Hepatocyte (in vitro differentiated cells): ENCODE data around the gene ALCAM. TPM values are rescaled to one million over a fixed set of nuclear protein-coding genes. Genes with fewer than 3 reads are reported as not detected.

Experiments used
- DNase-seq: peaks from one replicate; pipeline ENCODE4 v3.0.0-alpha.2; 2016; ENCODE audit warnings: low spot score
- H2AFZ ChIP-seq: fragments of 200-600 bp; sonication (generic); 2 replicates; pipeline ENCODE4 v1.6.0; 2016; ENCODE audit warnings: antibody characterized with exemption, mild to moderate bottlenecking
- H3K27ac ChIP-seq: fragments of 200-600 bp; sonication (generic); 2 replicates; pipeline ENCODE4 v1.5.1; 2016; ENCODE audit warnings: mild to moderate bottlenecking
- H3K27me3 ChIP-seq: fragments of 200-600 bp; sonication (generic); 2 replicates; pipeline ENCODE4 v1.6.1; 2016
- H3K36me3 ChIP-seq: fragments of 200-600 bp; sonication (generic); replicated peaks from 2 replicates; pipeline ENCODE4 v1.5.1; 2016; ENCODE audit warnings: low read depth; ENCODE audit not compliant: insufficient read depth
- H3K4me1 ChIP-seq: fragments of 200-600 bp; sonication (generic); 2 replicates; pipeline ENCODE4 v1.5.1; 2016; ENCODE audit warnings: mild to moderate bottlenecking, moderate library complexity; ENCODE audit not compliant: insufficient read depth
- H3K4me2 ChIP-seq: fragments of 200-600 bp; sonication (generic); 2 replicates; pipeline ENCODE4 v1.6.0; 2016
- H3K4me3 ChIP-seq: fragments of 200-600 bp; sonication (generic); 2 replicates; pipeline ENCODE4 v1.5.1; 2016; ENCODE audit warnings: mild to moderate bottlenecking
- H3K79me2 ChIP-seq: fragments of 200-600 bp; sonication (generic); 2 replicates; pipeline ENCODE4 v1.6.0; 2017; ENCODE audit warnings: mild to moderate bottlenecking
- H3K9me2 ChIP-seq: fragments of 200-600 bp; sonication (generic); replicated peaks from 2 replicates; pipeline ENCODE4 v1.6.0; 2017; ENCODE audit warnings: mild to moderate bottlenecking; ENCODE audit not compliant: insufficient read depth
- H3K9me3 ChIP-seq: fragments of 200-600 bp; sonication (generic); 2 replicates; pipeline ENCODE4 v1.5.1; 2016; ENCODE audit warnings: low read depth, mild to moderate bottlenecking
- H4K20me1 ChIP-seq: fragments of 200-600 bp; sonication (generic); 2 replicates; pipeline ENCODE4 v1.6.0; 2016; ENCODE audit warnings: mild to moderate bottlenecking; ENCODE audit not compliant: insufficient read depth, poor library complexity, severe bottlenecking
- EZH2 ChIP-seq: fragments of 200-600 bp; sonication (generic); IDR thresholded peaks from 2 replicates; pipeline ENCODE4 v1.6.1; 2016; ENCODE audit warnings: antibody characterized with exemption, mild to moderate bottlenecking, borderline replicate concordance
- EZH2phosphoT487 ChIP-seq: fragments of 200-600 bp; sonication (generic); IDR thresholded peaks from one replicate; pipeline ENCODE4 v1.6.1; 2018; ENCODE audit warnings: antibody characterized with exemption, mild to moderate bottlenecking, low read depth, moderate library complexity; ENCODE audit not compliant: unreplicated experiment, severe bottlenecking
- WGBS: methylation state at CpG from one replicate; pipeline ENCODE4 v1.1.6; 2016; ENCODE audit warnings: low lambda C conversion rate; ENCODE audit errors: missing lambda C conversion rate; 5-methylcytosine and 5-hydroxymethylcytosine counted together
- polyA plus RNA-seq: library from polyadenylated mRNA; unstranded; fragments of >200 nt; fragmentation: Nextera tagmentation; extraction: Ambion mirVana; gene quantifications from 2 replicates; pipeline ENCODE4 v1.2.1, GENCODE V29; 2016
- total RNA-seq: library from RNA; depleted of rRNA; stranded (reverse); fragments of >200 nt; gene quantifications from 2 replicates; pipeline ENCODE4 v1.2.3, GENCODE V29; 2014
- TF ChIP-seq, protein P1 (sequence below): fragments of 200-600 bp; sonication (generic); IDR thresholded peaks from 2 replicates; pipeline ENCODE4 v1.5.1; 2016; ENCODE audit warnings: antibody characterized with exemption, mild to moderate bottlenecking; ENCODE audit not compliant: poor library complexity

The ALCAM gene
- total and polyA plus RNA-seq, 2 experiments from 2014 or later, result 58.0 to 134 TPM

DNA sequence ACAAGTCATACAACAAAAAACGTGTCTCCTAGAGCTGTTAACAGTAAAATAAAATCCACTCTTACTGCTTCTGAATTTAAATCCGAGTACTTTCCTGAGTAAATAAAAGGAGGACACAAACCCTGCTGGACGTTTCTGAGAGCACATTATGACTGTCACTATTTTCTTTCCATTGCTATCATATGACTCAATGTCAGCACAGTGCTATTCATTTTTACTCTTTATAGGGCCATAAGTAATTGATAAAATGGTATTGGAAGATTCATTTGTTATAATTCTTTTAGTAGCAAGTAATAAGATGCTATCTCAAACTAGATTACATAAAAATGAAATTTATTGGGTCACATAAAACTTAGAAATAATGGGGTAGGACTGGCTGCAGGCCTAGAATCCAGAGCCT lies 68.6 kb downstream of the ALCAM start:
- no peaks in the 10 kb centered on the region for H3K9me2 ChIP-seq
- H3K27ac ChIP-seq, result no peak overlapping the region
- no peaks in the 10 kb centered on the region for H3K27me3 ChIP-seq
- H3K4me2 ChIP-seq, result no peak overlapping the region
- no peak overlapping the region for H2AFZ ChIP-seq
- no peaks in the 10 kb centered on the region for H3K36me3 ChIP-seq
- H3K4me3 ChIP-seq, result no peak overlapping the region
- no peaks in the 10 kb centered on the region for H3K9me3 ChIP-seq
- peaks cover 25% of the 10 kb centered on the region for H3K79me2 ChIP-seq
- H3K4me1 ChIP-seq, result no peaks in the 10 kb centered on the region
- no peak for TF ChIP-seq EZH2phosphoT487
- TF ChIP-seq, protein P1, sequence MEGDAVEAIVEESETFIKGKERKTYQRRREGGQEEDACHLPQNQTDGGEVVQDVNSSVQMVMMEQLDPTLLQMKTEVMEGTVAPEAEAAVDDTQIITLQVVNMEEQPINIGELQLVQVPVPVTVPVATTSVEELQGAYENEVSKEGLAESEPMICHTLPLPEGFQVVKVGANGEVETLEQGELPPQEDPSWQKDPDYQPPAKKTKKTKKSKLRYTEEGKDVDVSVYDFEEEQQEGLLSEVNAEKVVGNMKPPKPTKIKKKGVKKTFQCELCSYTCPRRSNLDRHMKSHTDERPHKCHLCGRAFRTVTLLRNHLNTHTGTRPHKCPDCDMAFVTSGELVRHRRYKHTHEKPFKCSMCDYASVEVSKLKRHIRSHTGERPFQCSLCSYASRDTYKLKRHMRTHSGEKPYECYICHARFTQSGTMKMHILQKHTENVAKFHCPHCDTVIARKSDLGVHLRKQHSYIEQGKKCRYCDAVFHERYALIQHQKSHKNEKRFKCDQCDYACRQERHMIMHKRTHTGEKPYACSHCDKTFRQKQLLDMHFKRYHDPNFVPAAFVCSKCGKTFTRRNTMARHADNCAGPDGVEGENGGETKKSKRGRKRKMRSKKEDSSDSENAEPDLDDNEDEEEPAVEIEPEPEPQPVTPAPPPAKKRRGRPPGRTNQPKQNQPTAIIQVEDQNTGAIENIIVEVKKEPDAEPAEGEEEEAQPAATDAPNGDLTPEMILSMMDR, result no peak
- no peak for TF ChIP-seq EZH2
- DNase-seq, result no peak
- 71% methylated on average over 3 of the region's 3 CpGs for WGBS
- no peaks in the 10 kb centered on the region for H4K20me1 ChIP-seq

DNA sequence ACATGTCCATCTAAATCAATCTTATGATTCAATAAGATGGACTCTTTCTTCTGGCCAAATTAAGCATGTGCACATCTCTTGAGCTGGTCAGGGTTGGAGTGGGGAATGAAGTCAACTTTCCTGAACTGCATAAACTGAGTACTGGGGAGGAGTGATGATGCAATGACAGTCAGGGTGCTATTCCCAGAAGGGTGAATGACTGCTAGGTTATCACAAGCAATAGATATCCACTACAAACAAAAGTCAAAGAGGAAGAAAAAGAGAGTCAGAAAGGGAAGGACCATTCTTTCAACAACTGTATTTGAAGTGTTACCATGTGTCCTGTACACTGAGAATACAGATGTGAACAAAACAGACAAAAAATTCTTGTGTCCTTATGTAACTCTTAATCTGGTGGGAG lies 70.0 kb downstream of the ALCAM start:
- TF ChIP-seq EZH2, result no peak
- H3K9me3 ChIP-seq, result no peaks in the 10 kb centered on the region
- no peaks in the 10 kb centered on the region for H4K20me1 ChIP-seq
- H3K79me2 ChIP-seq, result peaks cover 22% of the 10 kb centered on the region
- H3K36me3 ChIP-seq, result no peaks in the 10 kb centered on the region
- no peak overlapping the region for H3K4me2 ChIP-seq
- no peak for DNase-seq
- H3K4me3 ChIP-seq, result no peak overlapping the region
- H3K27ac ChIP-seq, result no peak overlapping the region
- H2AFZ ChIP-seq, result no peak overlapping the region
- H3K9me2 ChIP-seq, result no peaks in the 10 kb centered on the region
- no peaks in the 10 kb centered on the region for H3K4me1 ChIP-seq
- no peaks in the 10 kb centered on the region for H3K27me3 ChIP-seq

DNA sequence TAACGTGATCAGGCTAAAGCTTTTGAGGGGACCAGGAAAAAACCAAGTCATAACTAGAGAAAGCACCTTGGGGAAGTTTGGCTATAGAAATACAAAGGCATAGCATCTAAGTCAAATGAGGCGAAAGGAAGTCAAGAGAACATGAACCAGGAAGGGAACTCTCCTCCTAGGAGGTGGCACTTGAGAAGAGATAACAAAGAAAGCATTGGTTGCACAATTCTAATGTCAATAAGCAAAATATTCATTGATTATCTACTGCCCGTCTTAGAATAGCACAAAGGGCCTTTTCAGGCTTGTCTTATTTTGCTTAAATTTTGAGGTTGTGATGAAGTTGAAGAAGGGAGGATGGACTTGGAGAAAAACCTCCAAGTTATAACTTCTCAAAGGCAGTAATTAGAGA lies 73.4 kb downstream of the ALCAM start:
- 83% methylated on average over 3 of the region's 3 CpGs for WGBS
- no peak overlapping the region for H3K4me3 ChIP-seq
- H3K27me3 ChIP-seq, result no peaks in the 10 kb centered on the region
- no peak for DNase-seq
- no peak overlapping the region for H2AFZ ChIP-seq
- H3K4me2 ChIP-seq, result no peak overlapping the region
- peaks cover 20% of the 10 kb centered on the region for H3K79me2 ChIP-seq
- no peaks in the 10 kb centered on the region for H3K9me3 ChIP-seq
- no peak for TF ChIP-seq EZH2
- TF ChIP-seq, protein P1, result no peak
- TF ChIP-seq EZH2phosphoT487, result no peak
- H3K9me2 ChIP-seq, result no peaks in the 10 kb centered on the region
- no peaks in the 10 kb centered on the region for H3K4me1 ChIP-seq
- H4K20me1 ChIP-seq, result no peaks in the 10 kb centered on the region
- H3K27ac ChIP-seq, result no peak overlapping the region
- no peaks in the 10 kb centered on the region for H3K36me3 ChIP-seq

DNA sequence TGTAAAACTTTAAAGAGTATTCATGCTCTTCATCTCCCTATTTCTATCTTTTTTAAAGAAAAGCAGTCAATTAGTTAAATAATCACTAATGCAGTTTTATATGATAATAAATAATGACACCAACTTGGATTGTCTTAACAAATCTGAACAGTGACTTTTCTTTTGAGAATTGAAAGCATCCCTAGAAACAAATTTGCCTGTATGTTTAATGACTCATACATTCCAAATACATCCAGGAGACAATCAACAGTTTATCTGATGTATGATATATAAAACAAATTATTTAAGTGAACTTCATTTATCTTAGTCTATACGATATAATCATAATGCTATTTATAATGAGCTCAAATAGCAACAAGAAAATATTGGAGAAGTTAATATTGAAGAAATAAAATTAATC lies 78.0 kb downstream of the ALCAM start:
- no peak for DNase-seq
- Histone ChIP-seq H3K36me3 (no peaks in the 10 kb centered on the region), H3K4me2 (no peak overlapping the region), H3K27me3 (no peaks in the 10 kb centered on the region), H3K79me2 (peaks cover 8% of the 10 kb centered on the region), H3K9me2 (no peaks in the 10 kb centered on the region), H3K27ac (no peak overlapping the region), H2AFZ (no peak overlapping the region), H4K20me1 (peaks cover 2% of the 10 kb centered on the region), H3K9me3 (no peaks in the 10 kb centered on the region), H3K4me3 (no peak overlapping the region), H3K4me1 (no peaks in the 10 kb centered on the region)
- 98% methylated on average over 1 of the region's 1 CpG for WGBS
- TF ChIP-seq EZH2phosphoT487, result no peak
- no peak for TF ChIP-seq EZH2
- TF ChIP-seq, protein P1, result no peak
